Neural progenitor cell (in vitro differentiated cells): ENCODE results near the gene TMCO4.

Experiments used
- CTCF ChIP-seq: fragments of 200-600 bp; sonication (generic); IDR thresholded peaks from 2 replicates; pipeline ENCODE4 v1.5.1; 2017; ENCODE audit warnings: antibody characterized with exemption, mild to moderate bottlenecking
- EZH2 ChIP-seq: fragments of 200-600 bp; sonication (generic); IDR thresholded peaks from 2 replicates; pipeline ENCODE4 v1.6.1; 2017; ENCODE audit warnings: antibody characterized with exemption, mild to moderate bottlenecking, moderate library complexity
- EZH2phosphoT487 ChIP-seq: fragments of 200-600 bp; sonication (generic); IDR thresholded peaks from 2 replicates; pipeline ENCODE4 v1.6.1; 2017; ENCODE audit warnings: antibody characterized with exemption

GRCh38 chr1:19682257-19682656, 117.5 kb downstream of the TMCO4 start:
- TF ChIP-seq CTCF: no peak
- TF ChIP-seq EZH2: no peak
- TF ChIP-seq EZH2phosphoT487: no peak
